Pancreas (tissue), 10 donors: ENCODE measurements around the gene PI4KB. TPM values are rescaled to one million over a fixed set of nuclear protein-coding genes. Genes with fewer than 3 reads are reported as not detected.

ENCODE experiments used
- ATAC-seq, 4 donors: fragments of 200-7000 bp; cut with Tn5 transposase; one replicate each; pipeline versions ENCODE4 v1.8.0 to v1.9.1; 2020; ENCODE audit warnings: mild to moderate bottlenecking in 4 of 4, moderate library complexity in 4 of 4
- DNase-seq, 6 donors: peaks; one replicate each; pipeline ENCODE4 v3.0.0-alpha.2; 2020
- FAIRE-seq: peaks from 2 replicates; lab custom pipeline; 2012; peaks lifted over from hg19 to GRCh38; lab: Jason Lieb, UNC
- H3K27ac ChIP-seq, 4 donors: fragments of 200-600 bp; sonication (generic); 1 replicate in 3 of 4; 2 replicates in 1 of 4; pipeline versions ENCODE4 v1.5.0 to v1.8.0; 2020
- H3K27me3 ChIP-seq, 4 donors: fragments of 200-600 bp; one replicate each; pipeline ENCODE4 v1.8.0; 2021
- H3K36me3 ChIP-seq, 3 donors: fragments of 200-600 bp; sonication (generic) in 1 of 3; one replicate each; pipeline versions ENCODE4 v1.5.0 to v1.8.0; 2020 to 2021
- H3K4me1 ChIP-seq, 3 donors: fragments of 200-600 bp; one replicate each; pipeline ENCODE4 v1.8.0; 2021
- H3K4me3 ChIP-seq, 4 donors: fragments of 200-600 bp; sonication (generic) in 2 of 4; one replicate each; pipeline versions ENCODE4 v1.5.0 to v1.8.0; 2020 to 2021
- H3K9me3 ChIP-seq, 4 donors: fragments of 200-600 bp; one replicate each; pipeline ENCODE4 v1.8.0; 2021
- CTCF ChIP-seq, 4 donors: fragments of 200-600 bp; sonication (generic) in 3 of 4; IDR thresholded peaks; one replicate each; pipeline versions ENCODE4 v1.5.0 to v1.8.0; 2021; ENCODE audit warnings: antibody characterized with exemption in 4 of 4
- WGBS, 2 donors: extraction: QIAGEN DNeasy Blood & Tissue Kit; methylation state at CpG; one replicate each; pipeline ENCODE4 v1.1.7; 2013; 5-methylcytosine and 5-hydroxymethylcytosine counted together
- intact Hi-C, 3 donors: fragments of 100-400 bp; cut with DNase I; formaldehyde crosslinking; loops; one replicate each; pipeline versions ENCODE4 v1.11.1 to v1.14.2; 2022
- polyA plus RNA-seq, 2 donors: library from polyadenylated mRNA; stranded (reverse); fragments of 200-250 nt; gene quantifications; one replicate each; pipeline ENCODE4 v1.2.3, GENCODE V29; 2013
- total RNA-seq, 6 donors: library from RNA; stranded (reverse); fragmentation: NEBNext Ultra II Directional in 4 of 6; extraction: Animal tissue kit (Norgen Biotek cat#: 25700) in 4 of 6; gene quantifications; one replicate each; pipeline versions ENCODE4 v1.2.1 to v1.2.4, GENCODE V29; 2021 to 2023
- donor health status: healthy with polysubstance abuse.
- donor health status: DM: no; HTN: no; CAD: no; lungs with moderate emphysema.
- donor health status: DM: no; HTN: no; CAD: no.
- donor health status: control.
- donor health status: control.
- donor health status: Bipolar disorder and iron deficiency.
- donor health status: DM: yes; HTN: yes; CAD: no.
- donor health status: DM: no; HTN: no; CAD: no.
- donor health status: DM: no; HTN: no; CAD: no.
- donor health status: DM: yes; HTN: yes; CAD: no.

PI4KB gene
- total and polyA plus RNA-seq, 8 donors: 20.0 to 44.2 (median 27.7) TPM

GRCh38 chr1:151346769-151347522 is 19.7 kb upstream of the PI4KB start, which contains the start of gene RFX5:
RFX5 (minus strand) TSS chr1:151347252; CDS start chr1:151346320, 932 bp downstream.
- DNase-seq (peak; percentile 88 to 96 (median 93)), FAIRE-seq (peak; percentile 97), ATAC-seq (peak; percentile 97 to 99 (median 98))
- intact Hi-C loops: no loop called here
- Histone ChIP-seq H3K9me3 (no peaks in the 10 kb centered on the region), H3K27ac (peak within 1 kb of the TSS; percentile 75 to 92 (median 87)), H3K4me3 (peak within 1 kb of the TSS; percentile 26 to 65 (median 58)), H3K4me1 (peaks cover 0 to 7% (median 0%) of the 10 kb centered on the region in 3 donors), H3K27me3 (no peaks in the 10 kb centered on the region), H3K36me3 (peaks cover 0 to 4% (median 0%) of the 10 kb centered on the region in 3 donors)
- no peak for TF ChIP-seq CTCF (IDR thresholded peaks at IDR 0.05)
- 1% methylated on average over 38 of the region's 38 CpGs for WGBS, 2 donors

GRCh38 chr1:151346082-151346768 is 19.0 kb upstream of the PI4KB start:
- H3K27me3 ChIP-seq: no peaks in the 10 kb centered on the region
- peaks cover 0 to 7% (median 0%) of the 10 kb centered on the region in 3 donors for H3K4me1 ChIP-seq
- peak overlapping the region; percentile 26 to 65 (median 58) for H3K4me3 ChIP-seq
- TF ChIP-seq CTCF (IDR thresholded peaks at IDR 0.05): no peak
- ATAC-seq (no peak), DNase-seq (no peak), FAIRE-seq (no peak)
- peaks cover 0 to 4% (median 0%) of the 10 kb centered on the region in 3 donors for H3K36me3 ChIP-seq
- 60 to 64% methylated on average over 7 of the region's 7 CpGs for WGBS, 2 donors
- no peaks in the 10 kb centered on the region for H3K9me3 ChIP-seq
- H3K27ac ChIP-seq: peak overlapping the region in 3 of 4 donors; percentile 83 to 92 (median 91)
- intact Hi-C loops: no loop called here

DNA sequence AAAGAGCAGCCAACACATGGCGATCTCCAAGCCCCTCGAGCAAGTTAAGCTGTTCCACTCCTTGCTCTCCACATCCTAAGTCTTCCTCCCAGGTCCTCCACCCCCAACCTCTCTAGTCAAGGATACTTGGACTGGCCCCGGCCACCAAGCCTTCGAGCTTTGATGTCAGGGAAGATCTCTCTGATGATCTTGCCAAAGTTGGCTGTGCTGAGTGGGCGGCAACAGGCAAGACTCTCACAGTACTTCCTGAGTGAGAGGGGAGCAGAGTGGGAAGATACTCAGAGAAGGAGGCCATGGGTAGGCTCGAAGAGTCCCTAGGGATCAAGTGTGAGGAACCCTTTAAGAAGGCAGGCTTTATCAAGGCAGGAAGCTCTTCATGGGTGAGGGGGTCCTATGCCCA is 17.1 kb upstream of the PI4KB start:
- Histone ChIP-seq H3K4me3 (no peak overlapping the region), H3K27me3 (no peaks in the 10 kb centered on the region), H3K27ac (no peak overlapping the region), H3K9me3 (no peaks in the 10 kb centered on the region), H3K4me1 (peaks cover 0 to 11% (median 0%) of the 10 kb centered on the region in 3 donors), H3K36me3 (peaks cover 0 to 4% (median 0%) of the 10 kb centered on the region in 3 donors)
- 83 to 85% methylated on average over 6 of the region's 6 CpGs for WGBS, 2 donors
- no peak for ATAC-seq
- TF ChIP-seq CTCF (IDR thresholded peaks at IDR 0.05): no peak
- intact Hi-C loops: loop anchor here in 1 of 3 donors (5.0 kb wide), 1 partner anchor 42 kb away; no protein-coding TSS in a partner anchor
- FAIRE-seq: no peak
- no peak for DNase-seq

DNA sequence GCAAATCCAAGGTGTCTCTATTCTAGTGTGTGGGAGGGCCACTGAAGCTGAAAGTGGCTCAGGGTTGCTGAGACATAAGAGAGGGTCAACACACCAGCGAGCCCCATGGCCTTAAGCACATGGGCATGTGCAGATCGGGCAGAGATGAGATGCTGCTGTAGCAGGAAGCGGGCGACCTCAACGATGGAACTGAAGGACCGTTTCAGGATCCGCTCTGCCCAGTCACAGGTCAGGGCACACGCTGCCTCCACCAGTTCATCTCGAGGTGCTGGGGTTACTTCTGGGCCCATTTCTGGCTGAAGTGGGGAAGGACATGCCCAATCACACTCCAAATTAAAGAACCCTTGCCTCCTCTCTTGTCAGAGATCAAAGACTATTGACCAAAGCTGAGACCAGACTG is 16.4 kb upstream of the PI4KB start:
- H3K27me3 ChIP-seq: no peaks in the 10 kb centered on the region
- intact Hi-C loops: loop anchor here in 1 of 3 donors (5.0 kb wide), 1 partner anchor 41 kb away; no protein-coding TSS in a partner anchor
- H3K36me3 ChIP-seq: peaks cover 0 to 4% (median 0%) of the 10 kb centered on the region in 3 donors
- 75 to 76% methylated on average over 9 of the region's 9 CpGs for WGBS, 2 donors
- TF ChIP-seq CTCF (IDR thresholded peaks at IDR 0.05): no peak
- ATAC-seq (no peak), DNase-seq (no peak), FAIRE-seq (no peak)
- no peak overlapping the region for H3K27ac ChIP-seq
- no peaks in the 10 kb centered on the region for H3K9me3 ChIP-seq
- peaks cover 0 to 11% (median 0%) of the 10 kb centered on the region in 3 donors for H3K4me1 ChIP-seq
- no peak overlapping the region for H3K4me3 ChIP-seq
